ENCODE data around the gene CDC42BPA. TPM values are rescaled to one million over a fixed set of nuclear protein-coding genes. Genes with fewer than 3 reads are reported as not detected.

Gene CDC42BPA
- total and polyA plus RNA-seq, 9 of the 15 experiments (the other 6 are each of a cell fraction or from before 2014, with no cell fraction given): 8.0 to 77.5 (median 52.1) TPM

DNA sequence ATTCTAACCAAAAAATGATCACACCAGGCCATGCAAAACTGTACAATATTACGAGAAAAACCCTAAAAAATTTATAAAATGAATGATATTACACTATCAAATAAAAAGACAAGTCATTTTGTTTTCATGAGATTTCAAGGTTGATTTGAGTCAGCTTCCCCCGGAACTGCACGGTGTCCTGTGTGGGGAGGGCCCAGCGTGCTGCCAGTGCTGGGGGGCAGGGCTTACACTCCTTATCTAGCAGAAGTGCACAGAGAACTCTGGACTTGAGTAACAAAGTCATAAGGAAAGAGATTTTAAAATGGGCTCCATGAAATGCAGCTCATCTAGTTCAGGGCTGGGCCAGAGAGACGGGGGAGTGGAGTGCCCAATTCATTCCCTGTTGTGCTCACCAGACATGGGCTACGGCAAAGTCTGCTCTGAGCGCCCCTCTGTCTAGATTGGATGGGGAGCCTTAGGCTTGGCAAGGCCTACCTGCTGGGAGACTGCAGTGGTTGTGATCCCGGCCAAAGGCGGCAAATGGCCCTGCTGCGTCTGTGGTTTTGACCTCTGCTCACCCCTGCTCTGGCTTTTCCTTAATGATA lies 328.1 kb downstream of the CDC42BPA start (continued):
- TF ChIP-seq, protein P1, sequence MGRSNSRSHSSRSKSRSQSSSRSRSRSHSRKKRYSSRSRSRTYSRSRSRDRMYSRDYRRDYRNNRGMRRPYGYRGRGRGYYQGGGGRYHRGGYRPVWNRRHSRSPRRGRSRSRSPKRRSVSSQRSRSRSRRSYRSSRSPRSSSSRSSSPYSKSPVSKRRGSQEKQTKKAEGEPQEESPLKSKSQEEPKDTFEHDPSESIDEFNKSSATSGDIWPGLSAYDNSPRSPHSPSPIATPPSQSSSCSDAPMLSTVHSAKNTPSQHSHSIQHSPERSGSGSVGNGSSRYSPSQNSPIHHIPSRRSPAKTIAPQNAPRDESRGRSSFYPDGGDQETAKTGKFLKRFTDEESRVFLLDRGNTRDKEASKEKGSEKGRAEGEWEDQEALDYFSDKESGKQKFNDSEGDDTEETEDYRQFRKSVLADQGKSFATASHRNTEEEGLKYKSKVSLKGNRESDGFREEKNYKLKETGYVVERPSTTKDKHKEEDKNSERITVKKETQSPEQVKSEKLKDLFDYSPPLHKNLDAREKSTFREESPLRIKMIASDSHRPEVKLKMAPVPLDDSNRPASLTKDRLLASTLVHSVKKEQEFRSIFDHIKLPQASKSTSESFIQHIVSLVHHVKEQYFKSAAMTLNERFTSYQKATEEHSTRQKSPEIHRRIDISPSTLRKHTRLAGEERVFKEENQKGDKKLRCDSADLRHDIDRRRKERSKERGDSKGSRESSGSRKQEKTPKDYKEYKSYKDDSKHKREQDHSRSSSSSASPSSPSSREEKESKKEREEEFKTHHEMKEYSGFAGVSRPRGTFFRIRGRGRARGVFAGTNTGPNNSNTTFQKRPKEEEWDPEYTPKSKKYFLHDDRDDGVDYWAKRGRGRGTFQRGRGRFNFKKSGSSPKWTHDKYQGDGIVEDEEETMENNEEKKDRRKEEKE (IDR thresholded peaks at IDR 0.05; ENCODE audit: borderline replicate concordance in 1 of 2, control insufficient read depth in 1 of 2, low read depth in 2 of 2, low read length in 1 of 2): no peak
- TF ChIP-seq, protein P2, sequence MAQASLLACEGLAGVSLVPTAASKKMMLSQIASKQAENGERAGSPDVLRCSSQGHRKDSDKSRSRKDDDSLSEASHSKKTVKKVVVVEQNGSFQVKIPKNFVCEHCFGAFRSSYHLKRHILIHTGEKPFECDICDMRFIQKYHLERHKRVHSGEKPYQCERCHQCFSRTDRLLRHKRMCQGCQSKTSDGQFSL (CRISPR knock-in tag; IDR thresholded peaks at IDR 0.05): no peak
- TF ChIP-seq, protein P2 (tag; IDR thresholded peaks at IDR 0.05): no peak
- TF ChIP-seq C11orf30 (IDR thresholded peaks at IDR 0.05; ENCODE audit: low read depth) (peak; percentile 53; the same call in 1 of the 2 replicates), SPI1 (IDR thresholded peaks at IDR 0.05; ENCODE audit: borderline replicate concordance, low read depth, low read length) (0 out of 2 replicates have a peak, but pooled peaks have one; percentile 15), NBN (IDR thresholded peaks at IDR 0.05; ENCODE audit: low read depth) (0 out of 2 replicates have a peak, but pooled peaks have one; percentile 43), ASH1L (IDR thresholded peaks at IDR 0.05; ENCODE audit: borderline replicate concordance, low read depth, partially characterized antibody) (no peak), ZNF431 (CRISPR knock-in tag; IDR thresholded peaks at IDR 0.05) (no peak), ETV5 (CRISPR knock-in tag; IDR thresholded peaks at IDR 0.05; ENCODE audit: low read depth) (peak; percentile 51; the same call in 1 of the 2 replicates), ZNF124 (CRISPR knock-in tag; IDR thresholded peaks at IDR 0.05) (no peak), FOXP1 (CRISPR knock-in tag; IDR thresholded peaks at IDR 0.05) (no peak), MAZ (CRISPR knock-in tag; conservative IDR thresholded peaks at IDR 0.05 in 1 of 2, IDR thresholded peaks at IDR 0.05 in 1 of 2) (peak; percentile 26 to 40; a peak in 3 of 4 replicates), KAT7 (CRISPR knock-in tag; IDR thresholded peaks at IDR 0.05; ENCODE audit: borderline replicate concordance) (no peak)
- TF ChIP-seq, protein P3, sequence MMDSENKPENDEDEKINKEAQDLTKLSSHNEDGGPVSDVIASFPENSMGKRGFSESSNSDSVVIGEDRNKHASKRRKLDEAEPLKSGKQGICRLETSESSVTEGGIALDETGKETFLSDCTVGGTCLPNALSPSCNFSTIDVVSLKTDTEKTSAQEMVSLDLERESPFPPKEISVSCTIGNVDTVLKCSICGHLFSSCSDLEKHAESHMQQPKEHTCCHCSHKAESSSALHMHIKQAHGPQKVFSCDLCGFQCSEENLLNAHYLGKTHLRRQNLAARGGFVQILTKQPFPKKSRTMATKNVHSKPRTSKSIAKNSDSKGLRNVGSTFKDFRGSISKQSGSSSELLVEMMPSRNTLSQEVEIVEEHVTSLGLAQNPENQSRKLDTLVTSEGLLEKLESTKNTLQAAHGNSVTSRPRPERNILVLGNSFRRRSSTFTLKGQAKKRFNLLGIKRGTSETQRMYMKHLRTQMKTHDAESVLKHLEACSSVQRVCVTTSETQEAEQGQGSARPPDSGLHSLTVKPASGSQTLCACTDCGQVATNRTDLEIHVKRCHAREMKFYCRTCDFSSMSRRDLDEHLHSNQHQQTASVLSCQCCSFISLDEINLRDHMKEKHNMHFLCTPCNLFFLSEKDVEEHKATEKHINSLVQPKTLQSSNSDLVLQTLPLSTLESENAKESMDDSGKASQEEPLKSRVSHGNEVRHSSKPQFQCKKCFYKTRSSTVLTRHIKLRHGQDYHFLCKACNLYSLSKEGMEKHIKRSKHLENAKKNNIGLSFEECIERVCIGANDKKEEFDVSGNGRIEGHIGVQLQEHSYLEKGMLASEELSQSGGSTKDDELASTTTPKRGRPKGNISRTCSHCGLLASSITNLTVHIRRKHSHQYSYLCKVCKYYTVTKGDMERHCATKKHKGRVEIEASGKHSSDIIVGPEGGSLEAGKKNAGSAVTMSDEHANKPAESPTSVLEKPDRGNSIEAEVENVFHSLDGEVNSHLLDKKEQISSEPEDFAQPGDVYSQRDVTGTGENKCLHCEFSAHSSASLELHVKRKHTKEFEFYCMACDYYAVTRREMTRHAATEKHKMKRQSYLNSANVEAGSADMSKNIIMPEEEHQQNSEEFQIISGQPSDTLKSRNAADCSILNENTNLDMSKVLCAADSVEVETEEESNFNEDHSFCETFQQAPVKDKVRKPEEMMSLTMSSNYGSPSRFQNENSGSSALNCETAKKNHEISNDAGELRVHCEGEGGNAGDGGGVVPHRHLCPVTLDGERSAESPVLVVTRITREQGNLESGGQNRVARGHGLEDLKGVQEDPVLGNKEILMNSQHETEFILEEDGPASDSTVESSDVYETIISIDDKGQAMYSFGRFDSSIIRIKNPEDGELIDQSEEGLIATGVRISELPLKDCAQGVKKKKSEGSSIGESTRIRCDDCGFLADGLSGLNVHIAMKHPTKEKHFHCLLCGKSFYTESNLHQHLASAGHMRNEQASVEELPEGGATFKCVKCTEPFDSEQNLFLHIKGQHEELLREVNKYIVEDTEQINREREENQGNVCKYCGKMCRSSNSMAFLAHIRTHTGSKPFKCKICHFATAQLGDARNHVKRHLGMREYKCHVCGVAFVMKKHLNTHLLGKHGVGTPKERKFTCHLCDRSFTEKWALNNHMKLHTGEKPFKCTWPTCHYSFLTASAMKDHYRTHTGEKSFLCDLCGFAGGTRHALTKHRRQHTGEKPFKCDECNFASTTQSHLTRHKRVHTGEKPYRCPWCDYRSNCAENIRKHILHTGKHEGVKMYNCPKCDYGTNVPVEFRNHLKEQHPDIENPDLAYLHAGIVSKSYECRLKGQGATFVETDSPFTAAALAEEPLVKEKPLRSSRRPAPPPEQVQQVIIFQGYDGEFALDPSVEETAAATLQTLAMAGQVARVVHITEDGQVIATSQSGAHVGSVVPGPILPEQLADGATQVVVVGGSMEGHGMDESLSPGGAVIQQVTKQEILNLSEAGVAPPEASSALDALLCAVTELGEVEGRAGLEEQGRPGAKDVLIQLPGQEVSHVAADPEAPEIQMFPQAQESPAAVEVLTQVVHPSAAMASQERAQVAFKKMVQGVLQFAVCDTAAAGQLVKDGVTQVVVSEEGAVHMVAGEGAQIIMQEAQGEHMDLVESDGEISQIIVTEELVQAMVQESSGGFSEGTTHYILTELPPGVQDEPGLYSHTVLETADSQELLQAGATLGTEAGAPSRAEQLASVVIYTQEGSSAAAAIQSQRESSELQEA (IDR thresholded peaks at IDR 0.05; ENCODE audit: low read depth): no peak
